ENCODE results near the gene PACSIN2.

DNA sequence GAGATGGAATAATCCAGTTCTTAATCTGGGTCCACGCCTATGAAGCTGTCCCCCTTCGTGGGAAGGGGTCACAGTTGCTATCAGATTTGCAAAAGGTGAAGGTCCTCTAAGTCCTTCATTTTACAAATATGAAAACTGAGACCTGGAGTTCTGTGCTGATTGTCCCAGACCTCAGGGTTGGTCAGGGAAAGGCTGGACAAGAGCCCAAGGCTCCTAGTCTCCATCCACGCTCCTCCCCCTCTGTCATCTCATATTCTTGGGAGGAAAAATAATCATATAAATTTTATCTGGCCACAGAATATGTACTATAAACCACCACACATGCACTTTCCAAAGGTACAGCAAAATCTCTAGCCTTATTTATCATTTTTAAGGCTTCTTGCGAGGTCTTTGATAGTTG, 5.5 kb downstream of the PACSIN2 start:
- TF ChIP-seq POLR2AphosphoS5 (IDR thresholded peaks at IDR 0.05; ENCODE audit: insufficient read depth in 1 of 2, low read depth in 1 of 2) = no peak
- TF ChIP-seq, protein P1, sequence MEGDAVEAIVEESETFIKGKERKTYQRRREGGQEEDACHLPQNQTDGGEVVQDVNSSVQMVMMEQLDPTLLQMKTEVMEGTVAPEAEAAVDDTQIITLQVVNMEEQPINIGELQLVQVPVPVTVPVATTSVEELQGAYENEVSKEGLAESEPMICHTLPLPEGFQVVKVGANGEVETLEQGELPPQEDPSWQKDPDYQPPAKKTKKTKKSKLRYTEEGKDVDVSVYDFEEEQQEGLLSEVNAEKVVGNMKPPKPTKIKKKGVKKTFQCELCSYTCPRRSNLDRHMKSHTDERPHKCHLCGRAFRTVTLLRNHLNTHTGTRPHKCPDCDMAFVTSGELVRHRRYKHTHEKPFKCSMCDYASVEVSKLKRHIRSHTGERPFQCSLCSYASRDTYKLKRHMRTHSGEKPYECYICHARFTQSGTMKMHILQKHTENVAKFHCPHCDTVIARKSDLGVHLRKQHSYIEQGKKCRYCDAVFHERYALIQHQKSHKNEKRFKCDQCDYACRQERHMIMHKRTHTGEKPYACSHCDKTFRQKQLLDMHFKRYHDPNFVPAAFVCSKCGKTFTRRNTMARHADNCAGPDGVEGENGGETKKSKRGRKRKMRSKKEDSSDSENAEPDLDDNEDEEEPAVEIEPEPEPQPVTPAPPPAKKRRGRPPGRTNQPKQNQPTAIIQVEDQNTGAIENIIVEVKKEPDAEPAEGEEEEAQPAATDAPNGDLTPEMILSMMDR (IDR thresholded peaks at IDR 0.05) = no peak
